Vagina (tissue), 2 donors: ENCODE measurements around the gene MTURN.

Experiments used
- POLR2A ChIP-seq, 2 donors: fragments of 450-650 bp; IDR thresholded peaks; one replicate each; pipeline ENCODE4 v1.6.1; 2017; ENCODE audit warnings: antibody characterized with exemption in 2 of 2, mild to moderate bottlenecking in 2 of 2, moderate library complexity in 2 of 2
- TF ChIP-seq, protein P1 (sequence below), 3 experiments: fragments of 450-650 bp in 2 of 3; fragments of 200-600 bp in 1 of 3; sonication (generic) in 1 of 3; IDR thresholded peaks; one replicate each; pipeline ENCODE4 v1.5.1; 2017 to 2019; ENCODE audit warnings: antibody characterized with exemption in 3 of 3, mild to moderate bottlenecking in 2 of 3, moderate library complexity in 2 of 3

DNA sequence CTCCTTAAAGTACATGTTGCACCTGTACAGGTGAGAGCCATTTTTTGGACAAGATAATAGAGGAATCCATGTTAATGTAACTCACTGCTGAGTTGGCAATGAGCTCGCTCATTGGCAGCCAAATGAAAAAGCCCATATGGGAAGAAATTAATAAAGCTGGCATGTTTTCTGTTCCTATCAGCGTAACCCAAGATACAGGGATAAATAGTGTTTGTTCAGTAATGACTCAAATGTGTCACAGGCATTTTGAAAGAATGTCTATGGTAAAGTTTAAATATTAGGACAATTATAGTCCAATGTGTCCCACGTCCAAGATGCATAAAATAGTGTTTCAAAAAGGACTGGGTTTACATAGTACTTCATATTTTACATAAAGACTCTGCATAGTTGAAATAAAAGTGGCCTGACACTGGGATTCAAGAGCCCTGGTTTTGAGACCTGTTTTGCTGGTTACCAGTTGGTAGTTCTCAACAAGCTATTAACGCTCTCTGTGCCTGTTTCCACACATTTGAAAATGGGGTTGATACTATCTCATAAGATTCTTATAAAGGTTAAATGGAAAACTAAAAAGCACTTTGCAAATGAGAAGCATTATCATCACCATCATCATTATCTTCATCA, 49.1 kb downstream of the MTURN start:
- TF ChIP-seq, protein P1, sequence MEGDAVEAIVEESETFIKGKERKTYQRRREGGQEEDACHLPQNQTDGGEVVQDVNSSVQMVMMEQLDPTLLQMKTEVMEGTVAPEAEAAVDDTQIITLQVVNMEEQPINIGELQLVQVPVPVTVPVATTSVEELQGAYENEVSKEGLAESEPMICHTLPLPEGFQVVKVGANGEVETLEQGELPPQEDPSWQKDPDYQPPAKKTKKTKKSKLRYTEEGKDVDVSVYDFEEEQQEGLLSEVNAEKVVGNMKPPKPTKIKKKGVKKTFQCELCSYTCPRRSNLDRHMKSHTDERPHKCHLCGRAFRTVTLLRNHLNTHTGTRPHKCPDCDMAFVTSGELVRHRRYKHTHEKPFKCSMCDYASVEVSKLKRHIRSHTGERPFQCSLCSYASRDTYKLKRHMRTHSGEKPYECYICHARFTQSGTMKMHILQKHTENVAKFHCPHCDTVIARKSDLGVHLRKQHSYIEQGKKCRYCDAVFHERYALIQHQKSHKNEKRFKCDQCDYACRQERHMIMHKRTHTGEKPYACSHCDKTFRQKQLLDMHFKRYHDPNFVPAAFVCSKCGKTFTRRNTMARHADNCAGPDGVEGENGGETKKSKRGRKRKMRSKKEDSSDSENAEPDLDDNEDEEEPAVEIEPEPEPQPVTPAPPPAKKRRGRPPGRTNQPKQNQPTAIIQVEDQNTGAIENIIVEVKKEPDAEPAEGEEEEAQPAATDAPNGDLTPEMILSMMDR (IDR thresholded peaks at IDR 0.05): no peak
- no peak for TF ChIP-seq POLR2A (IDR thresholded peaks at IDR 0.05)
